Body of pancreas (tissue), 4 donors: ENCODE measurements around the gene MLKL.

ENCODE experiments used
- CTCF ChIP-seq, 7 experiments: fragments of 450-650 bp in 4 of 7; fragments of 200-600 bp in 3 of 7; sonication (generic) in 3 of 7; IDR thresholded peaks; one replicate each; pipeline ENCODE4 v1.5.1; 2016 to 2019; ENCODE audit warnings: antibody characterized with exemption in 7 of 7
- POLR2A ChIP-seq, 3 donors: fragments of 450-650 bp; IDR thresholded peaks; one replicate each; pipeline ENCODE4 v1.6.1; 2016; ENCODE audit warnings: antibody characterized with exemption in 3 of 3, mild to moderate bottlenecking in 2 of 3

- TF ChIP-seq CTCF (IDR thresholded peaks at IDR 0.05): no peak
- TF ChIP-seq POLR2A (IDR thresholded peaks at IDR 0.05): no peak
Observed at GRCh38 chr16:74649839-74650504, 50.7 kb downstream of the MLKL start.
